HG02623 (cell line): Measurements from ENCODE around the gene EEIG1.

ENCODE experiments used
- ATAC-seq: cut with Tn5 transposase; IDR thresholded peaks from one replicate; pipeline ENCODE4 v1.9.1; 2021; ENCODE audit warnings: moderate library complexity; ENCODE audit not compliant: unreplicated experiment

The EEIG1 gene

GRCh38 chr9:127961155-127961490 lies 19.7 kb downstream of the EEIG1 start:
- no peak for ATAC-seq

- no peak for ATAC-seq
These were observed 20.2 kb downstream of the EEIG1 start for GRCh38 chr9:127960410-127961154.

GRCh38 chr9:127959841-127960409 lies 20.9 kb downstream of the EEIG1 start:
- ATAC-seq = no peak

- ATAC-seq = no peak
These were observed 21.4 kb downstream of the EEIG1 start for GRCh38 chr9:127959398-127959797.

GRCh38 chr9:127958728-127959127 lies 22.1 kb downstream of the EEIG1 start:
- no peak for ATAC-seq

GRCh38 chr9:127955294-127956015 lies 25.3 kb downstream of the EEIG1 start:
- no peak for ATAC-seq

- no peak for ATAC-seq
These were observed 25.9 kb downstream of the EEIG1 start for GRCh38 chr9:127954831-127955293.

- ATAC-seq = no peak
These were observed 26.9 kb downstream of the EEIG1 start for GRCh38 chr9:127953768-127954505.

- ATAC-seq = no peak
These were observed 27.6 kb downstream of the EEIG1 start for GRCh38 chr9:127953154-127953553.

- ATAC-seq = no peak
These were observed 30.1 kb downstream of the EEIG1 start for GRCh38 chr9:127950513-127951289.

- no peak for ATAC-seq
These were observed 30.8 kb downstream of the EEIG1 start for GRCh38 chr9:127949827-127950512.

- no peak for ATAC-seq
These were observed 32.7 kb downstream of the EEIG1 start for GRCh38 chr9:127947841-127948710.

GRCh38 chr9:127946728-127947127 lies 34.1 kb downstream of the EEIG1 start:
- ATAC-seq = no peak

- no peak for ATAC-seq
These were observed 34.8 kb downstream of the EEIG1 start for GRCh38 chr9:127945942-127946341.

- no peak for ATAC-seq
These were observed 35.5 kb downstream of the EEIG1 start for GRCh38 chr9:127945338-127945737.

- no peak for ATAC-seq
These were observed 36.1 kb downstream of the EEIG1 start for GRCh38 chr9:127944586-127945218.

GRCh38 chr9:127943731-127944144 lies 37.1 kb downstream of the EEIG1 start:
- no peak for ATAC-seq

GRCh38 chr9:127943011-127943662 lies 37.7 kb downstream of the EEIG1 start:
- no peak for ATAC-seq
